ENCODE measurements around the gene KCNQ5.

KCNQ5 gene

GRCh38 chr6:73032586-73032985 is 410.7 kb downstream of the KCNQ5 start:
- no peak overlapping the region for H3K9ac ChIP-seq (ENCODE audit: low read depth, low read length)
- H3K4me1 ChIP-seq (ENCODE audit: insufficient read depth, low read length) = peaks cover 11% of the 10 kb centered on the region; the same call in 1 of the 2 replicates
- no peaks in the 10 kb centered on the region for H3K36me3 ChIP-seq (ENCODE audit: insufficient read depth, low read length)
- no peaks in the 10 kb centered on the region for H3K9me3 ChIP-seq (ENCODE audit: control insufficient read depth, insufficient read depth, low read length)

GRCh38 chr6:73036689-73037088 is 414.8 kb downstream of the KCNQ5 start:
- Histone ChIP-seq H3K4me1 (ENCODE audit: insufficient read depth, low read length) (no peaks in the 10 kb centered on the region), H3K36me3 (ENCODE audit: insufficient read depth, low read length) (no peaks in the 10 kb centered on the region), H3K9me3 (ENCODE audit: control insufficient read depth, insufficient read depth, low read length) (0 out of 2 replicates have a peak, but pooled peaks cover 3% of the 10 kb centered on the region), H3K9ac (ENCODE audit: low read depth, low read length) (no peak overlapping the region)

- no peaks in the 10 kb centered on the region for H3K4me1 ChIP-seq (ENCODE audit: insufficient read depth, low read length)
- 0 out of 2 replicates have a peak, but pooled peaks cover 3% of the 10 kb centered on the region for H3K9me3 ChIP-seq (ENCODE audit: control insufficient read depth, insufficient read depth, low read length)
- no peaks in the 10 kb centered on the region for H3K36me3 ChIP-seq (ENCODE audit: insufficient read depth, low read length)
- H3K9ac ChIP-seq (ENCODE audit: low read depth, low read length) = no peak overlapping the region
Measured at GRCh38 chr6:73041051-73041450, 419.2 kb downstream of the KCNQ5 start.

- Histone ChIP-seq H3K36me3 (ENCODE audit: insufficient read depth, low read length) (no peaks in the 10 kb centered on the region), H3K4me1 (ENCODE audit: insufficient read depth, low read length) (no peaks in the 10 kb centered on the region), H3K9me3 (ENCODE audit: control insufficient read depth, insufficient read depth, low read length) (0 out of 2 replicates have a peak, but pooled peaks cover 3% of the 10 kb centered on the region), H3K9ac (ENCODE audit: low read depth, low read length) (no peak overlapping the region)
Measured at GRCh38 chr6:73042892-73043291, 421.0 kb downstream of the KCNQ5 start.

GRCh38 chr6:73043446-73043845 is 421.6 kb downstream of the KCNQ5 start:
- Histone ChIP-seq H3K36me3 (ENCODE audit: insufficient read depth, low read length) (no peaks in the 10 kb centered on the region), H3K4me1 (ENCODE audit: insufficient read depth, low read length) (no peaks in the 10 kb centered on the region), H3K9me3 (ENCODE audit: control insufficient read depth, insufficient read depth, low read length) (0 out of 2 replicates have a peak, but pooled peaks cover 3% of the 10 kb centered on the region), H3K9ac (ENCODE audit: low read depth, low read length) (no peak overlapping the region)

- no peaks in the 10 kb centered on the region for H3K4me1 ChIP-seq (ENCODE audit: insufficient read depth, low read length)
- no peak overlapping the region for H3K9ac ChIP-seq (ENCODE audit: low read depth, low read length)
- H3K9me3 ChIP-seq (ENCODE audit: control insufficient read depth, insufficient read depth, low read length) = no peaks in the 10 kb centered on the region
- no peaks in the 10 kb centered on the region for H3K36me3 ChIP-seq (ENCODE audit: insufficient read depth, low read length)
Measured at GRCh38 chr6:73045609-73046008, 423.7 kb downstream of the KCNQ5 start.

DNA sequence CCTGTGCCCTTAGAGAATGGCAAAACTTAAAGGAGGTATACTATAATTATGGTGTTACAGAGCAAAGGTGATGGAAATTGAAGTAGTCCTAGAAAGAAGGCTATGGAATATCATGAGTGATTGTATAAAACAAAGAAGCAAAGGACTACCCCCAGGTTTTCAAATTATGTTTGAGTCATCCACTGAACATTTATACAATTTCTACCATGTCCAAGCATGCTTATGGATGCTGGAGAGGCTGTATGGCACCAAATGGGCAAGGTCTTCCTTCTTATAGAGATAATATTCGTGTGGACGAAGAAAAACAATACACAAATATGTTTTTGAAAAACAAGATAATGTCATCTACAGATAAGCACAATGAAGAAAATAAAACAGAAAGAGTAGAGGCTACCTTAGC is 425.9 kb downstream of the KCNQ5 start:
- no peaks in the 10 kb centered on the region for H3K4me1 ChIP-seq (ENCODE audit: insufficient read depth, low read length)
- no peaks in the 10 kb centered on the region for H3K36me3 ChIP-seq (ENCODE audit: insufficient read depth, low read length)
- H3K9ac ChIP-seq (ENCODE audit: low read depth, low read length) = no peak overlapping the region
- H3K9me3 ChIP-seq (ENCODE audit: control insufficient read depth, insufficient read depth, low read length) = no peaks in the 10 kb centered on the region

DNA sequence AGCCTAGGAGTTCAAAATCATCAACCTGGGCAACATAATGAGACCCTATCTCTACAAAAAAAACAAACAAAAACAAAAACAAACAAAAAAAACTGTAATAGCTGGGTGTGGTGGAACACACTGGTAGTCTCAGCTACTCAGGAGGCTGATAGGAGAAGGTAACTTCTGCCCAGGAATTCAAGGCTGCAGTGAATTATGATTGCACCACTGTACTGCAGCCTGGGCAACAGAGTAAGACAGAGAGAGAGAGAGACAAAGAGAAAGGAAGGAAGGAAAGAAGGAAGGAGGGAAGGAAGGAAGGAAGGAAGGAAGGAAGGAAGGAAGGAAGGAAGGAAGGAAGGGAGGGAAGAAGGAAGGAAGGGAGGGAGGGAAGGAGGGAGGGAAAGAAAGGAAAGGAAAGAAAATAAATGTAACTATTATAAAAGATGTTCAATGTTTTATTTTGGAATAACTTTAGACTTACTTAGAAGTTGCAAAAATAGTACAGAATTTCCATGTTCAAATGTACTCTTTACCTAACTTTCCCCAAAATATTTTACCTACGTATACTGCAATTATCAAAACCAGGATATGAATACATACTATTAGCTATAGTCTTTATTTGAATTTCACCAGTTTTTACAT is 428.2 kb downstream of the KCNQ5 start:
- no peaks in the 10 kb centered on the region for H3K36me3 ChIP-seq (ENCODE audit: insufficient read depth, low read length)
- H3K9ac ChIP-seq (ENCODE audit: low read depth, low read length) = no peak overlapping the region
- no peaks in the 10 kb centered on the region for H3K4me1 ChIP-seq (ENCODE audit: insufficient read depth, low read length)
- no peaks in the 10 kb centered on the region for H3K9me3 ChIP-seq (ENCODE audit: control insufficient read depth, insufficient read depth, low read length)

DNA sequence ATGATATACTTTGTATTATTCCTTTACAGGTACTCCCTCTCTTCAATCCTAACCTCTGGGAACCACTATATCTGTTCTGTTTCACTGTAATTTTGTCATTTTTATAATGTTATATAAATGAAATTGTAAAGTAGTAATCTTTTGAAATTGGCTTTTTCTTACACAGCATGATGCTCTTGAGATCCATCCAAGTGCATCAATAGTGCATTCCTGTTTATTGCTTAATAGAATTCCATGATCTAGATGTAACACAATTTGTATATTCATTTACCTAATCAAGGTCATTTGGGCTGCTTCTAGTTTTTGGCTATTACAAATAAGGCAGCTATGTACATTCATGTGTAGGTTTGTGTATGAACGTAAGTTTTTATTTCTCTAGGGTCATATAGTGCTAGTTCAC is 428.8 kb downstream of the KCNQ5 start:
- H3K36me3 ChIP-seq (ENCODE audit: insufficient read depth, low read length) = no peaks in the 10 kb centered on the region
- H3K9me3 ChIP-seq (ENCODE audit: control insufficient read depth, insufficient read depth, low read length) = no peaks in the 10 kb centered on the region
- H3K4me1 ChIP-seq (ENCODE audit: insufficient read depth, low read length) = no peaks in the 10 kb centered on the region
- H3K9ac ChIP-seq (ENCODE audit: low read depth, low read length) = no peak overlapping the region

DNA sequence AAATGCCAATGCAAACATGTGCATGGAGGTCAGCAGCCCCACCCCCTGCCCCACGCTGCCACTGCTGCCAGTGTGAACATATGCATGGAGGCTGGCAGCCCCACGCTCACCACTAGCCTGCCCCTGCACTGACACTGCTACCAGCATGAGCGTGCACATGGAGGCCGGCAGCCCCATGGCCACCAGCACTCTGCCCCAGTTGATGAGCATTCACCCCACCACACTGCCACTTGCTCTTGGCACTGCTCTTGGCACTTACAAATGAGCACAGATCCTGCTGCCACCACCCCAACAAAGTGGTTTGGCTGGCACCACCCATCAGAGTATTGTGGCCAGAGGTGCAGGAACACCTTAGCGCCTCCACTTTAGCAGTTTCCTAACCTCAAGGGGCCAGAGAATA is 429.3 kb downstream of the KCNQ5 start:
- Histone ChIP-seq H3K9me3 (ENCODE audit: control insufficient read depth, insufficient read depth, low read length) (no peaks in the 10 kb centered on the region), H3K4me1 (ENCODE audit: insufficient read depth, low read length) (no peaks in the 10 kb centered on the region), H3K36me3 (ENCODE audit: insufficient read depth, low read length) (no peaks in the 10 kb centered on the region), H3K9ac (ENCODE audit: low read depth, low read length) (no peak overlapping the region)

DNA sequence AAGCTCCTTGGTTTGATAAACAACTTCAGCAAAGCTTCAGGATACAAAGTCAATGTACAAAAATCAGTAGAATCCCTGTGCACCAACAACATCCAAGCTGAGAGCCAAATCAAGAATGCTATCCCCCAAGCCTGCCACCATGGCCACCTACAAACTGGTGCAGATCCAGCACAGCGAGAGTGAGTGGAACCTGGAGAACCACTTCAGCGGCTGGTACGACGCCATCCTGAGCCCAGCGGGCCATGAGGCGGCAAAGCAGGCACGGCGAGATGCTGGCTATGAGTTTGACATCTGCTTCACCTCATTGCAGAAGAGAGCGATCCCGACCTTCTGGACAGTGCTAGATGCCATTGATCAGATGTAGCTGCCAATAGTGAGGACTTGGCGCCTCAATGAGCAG is 433.1 kb downstream of the KCNQ5 start:
- H3K4me1 ChIP-seq (ENCODE audit: insufficient read depth, low read length) = no peaks in the 10 kb centered on the region
- H3K9me3 ChIP-seq (ENCODE audit: control insufficient read depth, insufficient read depth, low read length) = no peaks in the 10 kb centered on the region
- H3K9ac ChIP-seq (ENCODE audit: low read depth, low read length) = no peak overlapping the region
- H3K36me3 ChIP-seq (ENCODE audit: insufficient read depth, low read length) = no peaks in the 10 kb centered on the region

DNA sequence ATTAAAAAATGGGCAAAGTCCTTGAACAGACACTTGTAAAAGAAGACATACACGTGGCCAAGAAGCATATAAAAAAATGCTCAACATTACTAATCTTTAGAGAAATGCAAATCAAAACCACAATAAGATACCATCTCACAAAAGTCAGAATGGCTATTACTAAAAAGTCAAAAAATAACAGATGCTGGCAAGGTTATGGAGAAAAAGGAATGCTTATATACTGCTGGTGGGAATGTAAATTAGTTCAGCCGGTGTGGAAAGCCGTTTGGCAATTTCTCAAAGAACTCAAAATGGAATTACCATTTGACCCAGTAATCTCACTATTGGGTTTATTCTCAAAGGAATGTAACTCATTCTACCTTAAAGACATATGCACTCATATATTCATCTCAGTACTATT is 436.9 kb downstream of the KCNQ5 start:
- H3K4me1 ChIP-seq (ENCODE audit: insufficient read depth, low read length) = no peaks in the 10 kb centered on the region
- H3K36me3 ChIP-seq (ENCODE audit: insufficient read depth, low read length) = no peaks in the 10 kb centered on the region
- no peaks in the 10 kb centered on the region for H3K9me3 ChIP-seq (ENCODE audit: control insufficient read depth, insufficient read depth, low read length)
- H3K9ac ChIP-seq (ENCODE audit: low read depth, low read length) = no peak overlapping the region

- H3K9ac ChIP-seq (ENCODE audit: low read depth, low read length) = no peak overlapping the region
- H3K36me3 ChIP-seq (ENCODE audit: insufficient read depth, low read length) = no peaks in the 10 kb centered on the region
- H3K4me1 ChIP-seq (ENCODE audit: insufficient read depth, low read length) = no peaks in the 10 kb centered on the region
- no peaks in the 10 kb centered on the region for H3K9me3 ChIP-seq (ENCODE audit: control insufficient read depth, insufficient read depth, low read length)
Measured at GRCh38 chr6:73062130-73062529, 440.3 kb downstream of the KCNQ5 start.

GRCh38 chr6:73062837-73063236 is 441.0 kb downstream of the KCNQ5 start:
- H3K9ac ChIP-seq (ENCODE audit: low read depth, low read length) = no peak overlapping the region
- no peaks in the 10 kb centered on the region for H3K4me1 ChIP-seq (ENCODE audit: insufficient read depth, low read length)
- no peaks in the 10 kb centered on the region for H3K9me3 ChIP-seq (ENCODE audit: control insufficient read depth, insufficient read depth, low read length)

DNA sequence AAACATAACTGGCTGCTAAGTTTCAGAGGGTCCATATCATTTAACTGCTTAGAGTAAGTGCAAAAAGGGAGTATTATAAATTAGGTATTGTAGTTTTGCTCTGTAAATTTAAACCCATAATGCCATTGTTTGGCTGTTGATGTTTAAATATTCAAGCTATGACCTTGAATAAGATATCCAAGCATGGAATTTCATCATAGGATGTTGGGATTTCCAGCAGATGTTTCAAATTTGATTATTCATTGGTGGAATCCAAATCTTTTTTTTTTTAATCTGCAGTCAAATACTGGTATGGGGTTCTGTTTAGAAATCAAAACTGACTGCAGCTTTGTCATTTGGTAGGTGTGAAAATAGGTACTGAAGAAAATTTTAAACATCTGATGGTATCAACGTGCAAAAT is 442.4 kb downstream of the KCNQ5 start:
- no peaks in the 10 kb centered on the region for H3K4me1 ChIP-seq (ENCODE audit: insufficient read depth, low read length)
- H3K9ac ChIP-seq (ENCODE audit: low read depth, low read length) = no peak overlapping the region
- H3K36me3 ChIP-seq (ENCODE audit: insufficient read depth, low read length) = no peaks in the 10 kb centered on the region
- no peaks in the 10 kb centered on the region for H3K9me3 ChIP-seq (ENCODE audit: control insufficient read depth, insufficient read depth, low read length)

More at GRCh38 chr6:73062837-73063236, 441.0 kb downstream of the KCNQ5 start:
- H3K36me3 ChIP-seq (ENCODE audit: insufficient read depth, low read length) = no peaks in the 10 kb centered on the region
